H1 (cell line): ENCODE results near the gene SBF2.

ENCODE experiments used
- CHD1 ChIP-seq: IDR thresholded peaks from 2 replicates; pipeline ENCODE4 v1.6.1; 2012; ENCODE audit warnings: low read depth, low read length, improper control_type of control experiment
- EGR1 ChIP-seq: IDR thresholded peaks from 2 replicates; pipeline ENCODE4 v1.6.1; 2011; ENCODE audit warnings: low read depth, low read length, borderline replicate concordance
- HDAC2 ChIP-seq, 2 experiments: fragments of 300-600 bp in 1 of 2; sonication (generic) in 1 of 2; IDR thresholded peaks; 2 replicates each; pipeline ENCODE4 v1.6.1; 2011 to 2012; ENCODE audit warnings: low read depth in 2 of 2, low read length in 2 of 2, mild to moderate bottlenecking in 2 of 2, moderate library complexity in 2 of 2, borderline replicate concordance in 1 of 2, inconsistent platforms in 1 of 2
- JUND ChIP-seq: IDR thresholded peaks from 2 replicates; pipeline ENCODE4 v1.6.1; 2011; ENCODE audit warnings: mild to moderate bottlenecking, improper control_type of control experiment, low read length
- NRF1 ChIP-seq: IDR thresholded peaks from 2 replicates; pipeline ENCODE4 v1.6.1; 2011; ENCODE audit warnings: mild to moderate bottlenecking, low read depth, low read length, improper control_type of control experiment
- POLR2A ChIP-seq, 2 experiments: IDR thresholded peaks; 1 replicate in 1 of 2; 2 replicates in 1 of 2; pipeline ENCODE4 v1.6.1; 2011; ENCODE audit warnings: low read depth in 2 of 2, low read length in 2 of 2, mild to moderate bottlenecking in 2 of 2; ENCODE audit errors: control extremely low read depth in 1 of 2
- POLR2AphosphoS5 ChIP-seq: IDR thresholded peaks from 2 replicates; pipeline ENCODE4 v1.6.1; 2011; ENCODE audit warnings: low read depth, low read length
- POU5F1 ChIP-seq: IDR thresholded peaks from 2 replicates; pipeline ENCODE4 v1.6.1; 2011; ENCODE audit warnings: low read depth, mild to moderate bottlenecking, low read length, moderate library complexity
- RBBP5 ChIP-seq: IDR thresholded peaks from 2 replicates; pipeline ENCODE4 v1.7.1; 2012; ENCODE audit warnings: low read depth, mild to moderate bottlenecking, inconsistent platforms, low read length, moderate library complexity, borderline replicate concordance
- TCF12 ChIP-seq: IDR thresholded peaks from 2 replicates; pipeline ENCODE4 v1.6.1; 2011; ENCODE audit warnings: low read depth, mild to moderate bottlenecking, low read length
- YY1 ChIP-seq: IDR thresholded peaks from 2 replicates; pipeline ENCODE4 v1.6.1; 2011; ENCODE audit warnings: low read depth, mild to moderate bottlenecking, low read length
- TF ChIP-seq, protein P1 (sequence below): IDR thresholded peaks from 2 replicates; pipeline ENCODE4 v1.6.1; 2012; ENCODE audit warnings: inconsistent platforms
- TF ChIP-seq, protein P2 (sequence below), 3 experiments: IDR thresholded peaks; 1 replicate in 2 of 3; 2 replicates in 1 of 3; pipeline versions ENCODE4 v1.5.1 to v1.6.1; 2011; ENCODE audit warnings: low read length in 3 of 3, mild to moderate bottlenecking in 3 of 3, inconsistent platforms in 2 of 3, low read depth in 1 of 3, moderate library complexity in 1 of 3; ENCODE audit not compliant: insufficient read depth in 1 of 3; ENCODE audit errors: control extremely low read depth in 1 of 3

DNA sequence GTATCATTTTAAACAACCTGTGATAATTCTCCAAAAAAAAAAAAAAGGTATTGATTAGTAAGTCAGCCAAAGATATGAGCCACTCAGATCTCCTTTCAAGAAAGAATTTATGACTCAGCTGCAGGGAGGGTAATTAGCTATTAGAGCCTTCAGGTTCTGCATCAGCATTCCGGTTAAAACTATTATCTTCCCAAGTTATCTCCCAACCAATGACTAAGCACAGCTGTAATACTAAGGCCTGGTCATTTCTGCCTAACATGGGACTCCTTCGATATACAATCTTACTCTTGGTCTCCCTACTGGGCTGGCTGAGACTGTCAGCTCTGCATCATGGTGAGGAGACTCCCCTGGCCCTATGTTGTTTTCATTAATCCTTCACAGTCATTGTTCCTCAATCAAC lies 60.4 kb downstream of the SBF2 start:
- TF ChIP-seq POLR2AphosphoS5 (no peak), JUND (no peak), TCF12 (no peak), POLR2A (IDR thresholded peaks at IDR 0.05; ENCODE audit: control extremely low read depth in 1 of 2, low read depth in 2 of 2, low read length in 2 of 2) (no peak), HDAC2 (IDR thresholded peaks at IDR 0.05; ENCODE audit: borderline replicate concordance in 1 of 2, low read depth in 2 of 2, low read length in 2 of 2) (no peak), YY1 (no peak), NRF1 (no peak), POU5F1 (no peak), EGR1 (no peak), CHD1 (no peak), RBBP5 (no peak)
- TF ChIP-seq, protein P1, sequence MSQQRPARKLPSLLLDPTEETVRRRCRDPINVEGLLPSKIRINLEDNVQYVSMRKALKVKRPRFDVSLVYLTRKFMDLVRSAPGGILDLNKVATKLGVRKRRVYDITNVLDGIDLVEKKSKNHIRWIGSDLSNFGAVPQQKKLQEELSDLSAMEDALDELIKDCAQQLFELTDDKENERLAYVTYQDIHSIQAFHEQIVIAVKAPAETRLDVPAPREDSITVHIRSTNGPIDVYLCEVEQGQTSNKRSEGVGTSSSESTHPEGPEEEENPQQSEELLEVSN: no peak
- TF ChIP-seq, protein P2, sequence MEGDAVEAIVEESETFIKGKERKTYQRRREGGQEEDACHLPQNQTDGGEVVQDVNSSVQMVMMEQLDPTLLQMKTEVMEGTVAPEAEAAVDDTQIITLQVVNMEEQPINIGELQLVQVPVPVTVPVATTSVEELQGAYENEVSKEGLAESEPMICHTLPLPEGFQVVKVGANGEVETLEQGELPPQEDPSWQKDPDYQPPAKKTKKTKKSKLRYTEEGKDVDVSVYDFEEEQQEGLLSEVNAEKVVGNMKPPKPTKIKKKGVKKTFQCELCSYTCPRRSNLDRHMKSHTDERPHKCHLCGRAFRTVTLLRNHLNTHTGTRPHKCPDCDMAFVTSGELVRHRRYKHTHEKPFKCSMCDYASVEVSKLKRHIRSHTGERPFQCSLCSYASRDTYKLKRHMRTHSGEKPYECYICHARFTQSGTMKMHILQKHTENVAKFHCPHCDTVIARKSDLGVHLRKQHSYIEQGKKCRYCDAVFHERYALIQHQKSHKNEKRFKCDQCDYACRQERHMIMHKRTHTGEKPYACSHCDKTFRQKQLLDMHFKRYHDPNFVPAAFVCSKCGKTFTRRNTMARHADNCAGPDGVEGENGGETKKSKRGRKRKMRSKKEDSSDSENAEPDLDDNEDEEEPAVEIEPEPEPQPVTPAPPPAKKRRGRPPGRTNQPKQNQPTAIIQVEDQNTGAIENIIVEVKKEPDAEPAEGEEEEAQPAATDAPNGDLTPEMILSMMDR (IDR thresholded peaks at IDR 0.05; ENCODE audit: control extremely low read depth in 1 of 3, insufficient read depth in 1 of 3, low read depth in 1 of 3, low read length in 3 of 3): no peak
